Peyer's patch (tissue), 4 donors: ENCODE data around the gene SMIM3.

Experiments
- POLR2A ChIP-seq, 2 donors: fragments of 450-650 bp; IDR thresholded peaks; one replicate each; pipeline ENCODE4 v1.5.1; 2017; ENCODE audit warnings: antibody characterized with exemption in 2 of 2, mild to moderate bottlenecking in 2 of 2, moderate library complexity in 2 of 2
- TF ChIP-seq, protein P1 (sequence below), 6 experiments: fragments of 450-650 bp in 4 of 6; fragments of 200-600 bp in 2 of 6; sonication (generic) in 1 of 6; IDR thresholded peaks; one replicate each; pipeline ENCODE4 v1.5.1; 2017 to 2019; ENCODE audit warnings: antibody characterized with exemption in 6 of 6, mild to moderate bottlenecking in 3 of 6, moderate library complexity in 1 of 6

GRCh38 chr5:150751096-150751891 is 27.3 kb upstream of the SMIM3 start:
- TF ChIP-seq POLR2A (IDR thresholded peaks at IDR 0.05) = no peak
- TF ChIP-seq, protein P1, sequence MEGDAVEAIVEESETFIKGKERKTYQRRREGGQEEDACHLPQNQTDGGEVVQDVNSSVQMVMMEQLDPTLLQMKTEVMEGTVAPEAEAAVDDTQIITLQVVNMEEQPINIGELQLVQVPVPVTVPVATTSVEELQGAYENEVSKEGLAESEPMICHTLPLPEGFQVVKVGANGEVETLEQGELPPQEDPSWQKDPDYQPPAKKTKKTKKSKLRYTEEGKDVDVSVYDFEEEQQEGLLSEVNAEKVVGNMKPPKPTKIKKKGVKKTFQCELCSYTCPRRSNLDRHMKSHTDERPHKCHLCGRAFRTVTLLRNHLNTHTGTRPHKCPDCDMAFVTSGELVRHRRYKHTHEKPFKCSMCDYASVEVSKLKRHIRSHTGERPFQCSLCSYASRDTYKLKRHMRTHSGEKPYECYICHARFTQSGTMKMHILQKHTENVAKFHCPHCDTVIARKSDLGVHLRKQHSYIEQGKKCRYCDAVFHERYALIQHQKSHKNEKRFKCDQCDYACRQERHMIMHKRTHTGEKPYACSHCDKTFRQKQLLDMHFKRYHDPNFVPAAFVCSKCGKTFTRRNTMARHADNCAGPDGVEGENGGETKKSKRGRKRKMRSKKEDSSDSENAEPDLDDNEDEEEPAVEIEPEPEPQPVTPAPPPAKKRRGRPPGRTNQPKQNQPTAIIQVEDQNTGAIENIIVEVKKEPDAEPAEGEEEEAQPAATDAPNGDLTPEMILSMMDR (IDR thresholded peaks at IDR 0.05) = no peak
